SK-N-SH (cell line): ENCODE data around the gene MRPL24. TPM values are rescaled to one million over a fixed set of nuclear protein-coding genes. Genes with fewer than 3 reads are reported as not detected.

Experiments
- CTCF ChIA-PET: fragments of 300-600, 350-600 bp; formaldehyde crosslinking; extraction: SDS; loops from one replicate; lab custom pipeline; 2021; lab: Yijun Ruan, JAX
- POLR2A ChIA-PET: fragments of 350-600 bp; sonication (Branson Sonifier 250); formaldehyde crosslinking; extraction: SDS; loops from one replicate; lab custom pipeline; 2020; ENCODE audit warnings: antibody characterized with exemption, inconsistent platforms; lab: Yijun Ruan, JAX
- DNase-seq: peaks from one replicate; pipeline ENCODE4 v3.0.0; 2012
- H2AFZ ChIP-seq: fragments of 200-600 bp; sonication (generic); 2 replicates; pipeline ENCODE4 v1.8.1; 2016; ENCODE audit warnings: antibody characterized with exemption, mild to moderate bottlenecking, low read depth
- H3F3A ChIP-seq: fragments of 200-600 bp; sonication (generic); replicated peaks from 2 replicates; pipeline ENCODE3; 2016; ENCODE audit warnings: antibody characterized with exemption, mild to moderate bottlenecking; ENCODE audit not compliant: insufficient read depth
- H3K27ac ChIP-seq, 2 experiments: fragments of 200-500 bp in 1 of 2; fragments of 200-600 bp in 1 of 2; sonication (Bioruptor generic) in 1 of 2; sonication (generic), shearing (Covaris generic) in 1 of 2; 2 replicates each; pipeline versions ENCODE4 v1.5.1 to v1.6.1; 2014 to 2016; ENCODE audit warnings: low read depth in 2 of 2, inconsistent platforms in 1 of 2, low read length in 1 of 2, mild to moderate bottlenecking in 1 of 2, mixed read lengths in 1 of 2
- H3K27me3 ChIP-seq: fragments of 200-600 bp; sonication (generic), shearing (Covaris generic); 2 replicates; pipeline ENCODE4 v1.6.1; 2016; ENCODE audit warnings: mixed run types; ENCODE audit not compliant: insufficient read depth
- H3K36me3 ChIP-seq, 2 experiments: fragments of 200-500 bp in 1 of 2; fragments of 200-600 bp in 1 of 2; sonication (Bioruptor generic) in 1 of 2; sonication (generic) in 1 of 2; replicated peaks in 1 of 2; 2 replicates each; pipeline versions ENCODE3 to v1.5.1; 2014 to 2016; ENCODE audit warnings: low read length in 1 of 2, mild to moderate bottlenecking in 1 of 2; ENCODE audit not compliant: insufficient read depth in 2 of 2, control insufficient read depth in 1 of 2
- H3K4me1 ChIP-seq, 2 experiments: fragments of 200-500 bp in 1 of 2; fragments of 200-600 bp in 1 of 2; sonication (Bioruptor generic) in 1 of 2; sonication (generic), shearing (Covaris generic) in 1 of 2; 2 replicates each; pipeline versions ENCODE4 v1.5.1 to v1.6.1; 2014 to 2016; ENCODE audit warnings: low read depth in 1 of 2, low read length in 1 of 2, mixed run types in 1 of 2; ENCODE audit not compliant: insufficient read depth in 2 of 2, control insufficient read depth in 1 of 2
- H3K4me2 ChIP-seq: fragments of 200-600 bp; sonication (generic), shearing (Covaris generic); 2 replicates; pipeline ENCODE4 v1.6.1; 2017; ENCODE audit warnings: mixed run types
- H3K4me3 ChIP-seq, 2 experiments: fragments of 200-500 bp in 1 of 2; fragments of 200-600 bp in 1 of 2; sonication (Bioruptor generic) in 1 of 2; sonication (generic), shearing (Covaris generic) in 1 of 2; 2 replicates each; pipeline versions ENCODE4 v1.5.1 to v1.8.1; 2014 to 2016; ENCODE audit warnings: low read depth in 2 of 2, inconsistent platforms in 1 of 2, low read length in 1 of 2, mild to moderate bottlenecking in 1 of 2, mixed read lengths in 1 of 2, moderate library complexity in 1 of 2
- H3K79me2 ChIP-seq: fragments of 200-600 bp; sonication (generic); 2 replicates; pipeline ENCODE4 v1.8.1; 2017; ENCODE audit warnings: mild to moderate bottlenecking; ENCODE audit not compliant: insufficient read depth
- H3K9ac ChIP-seq: fragments of 200-600 bp; sonication (generic); 2 replicates; pipeline ENCODE4 v1.6.1; 2017; ENCODE audit warnings: mixed run types
- H3K9me2 ChIP-seq: fragments of 200-600 bp; sonication (generic); 2 replicates; pipeline ENCODE4 v1.6.1; 2017; ENCODE audit warnings: mixed run types
- H3K9me3 ChIP-seq: fragments of 200-600 bp; sonication (generic); 2 replicates; pipeline ENCODE4 v1.6.1; 2017; ENCODE audit warnings: mixed run types, mild to moderate bottlenecking, moderate library complexity
- H4K20me1 ChIP-seq: fragments of 200-600 bp; sonication (generic); 2 replicates; pipeline ENCODE4 v1.6.1; 2017; ENCODE audit warnings: mild to moderate bottlenecking, mixed run types; ENCODE audit not compliant: insufficient read depth
- CHD2 ChIP-seq: fragments of 150-350 bp; IDR thresholded peaks from 2 replicates; pipeline ENCODE4 v1.6.1; 2018; ENCODE audit warnings: low read length; ENCODE audit not compliant: partially characterized antibody
- CTCF ChIP-seq: fragments of 200-600 bp; sonication (generic); IDR thresholded peaks from 2 replicates; pipeline ENCODE4 v1.6.1; 2017; ENCODE audit warnings: antibody characterized with exemption, mild to moderate bottlenecking, moderate library complexity
- EP300 ChIP-seq, 2 experiments: IDR thresholded peaks; 2 replicates each; pipeline versions ENCODE4 v1.4.0 to v1.6.1; 2012; ENCODE audit warnings: borderline replicate concordance in 1 of 2, low read depth in 1 of 2, low read length in 1 of 2
- FOSL2 ChIP-seq: IDR thresholded peaks from 2 replicates; pipeline ENCODE4 v1.4.0; 2012; ENCODE audit warnings: low read depth, mild to moderate bottlenecking, moderate library complexity, borderline replicate concordance
- FOXJ3 ChIP-seq: sonication (generic); formaldehyde crosslinking; IDR thresholded peaks from 2 replicates; pipeline ENCODE4 v1.5.1; 2020; ENCODE audit warnings: mild to moderate bottlenecking, missing genetic modification reagents
- FOXM1 ChIP-seq: IDR thresholded peaks from 2 replicates; pipeline ENCODE4 v1.4.0; 2012; ENCODE audit warnings: low read depth, mild to moderate bottlenecking
- GABPA ChIP-seq: IDR thresholded peaks from 2 replicates; pipeline ENCODE4 v1.4.0; 2012; ENCODE audit warnings: low read depth, mild to moderate bottlenecking
- MXI1 ChIP-seq: IDR thresholded peaks from 2 replicates; pipeline ENCODE4 v1.6.1; 2012; ENCODE audit warnings: mild to moderate bottlenecking, low read depth, low read length, improper control_type of control experiment
- NRF1 ChIP-seq: IDR thresholded peaks from 2 replicates; pipeline ENCODE4 v1.6.1; 2012; ENCODE audit warnings: low read depth, mild to moderate bottlenecking, low read length
- POLR2AphosphoS5 ChIP-seq: IDR thresholded peaks from 2 replicates; pipeline ENCODE4 v1.6.1; 2012; ENCODE audit warnings: low read depth, low read length
- RAD21 ChIP-seq: IDR thresholded peaks from 2 replicates; pipeline ENCODE4 v1.6.1; 2012; ENCODE audit warnings: mild to moderate bottlenecking, low read length
- RCOR1 ChIP-seq: fragments of 150-350 bp; IDR thresholded peaks from 2 replicates; pipeline ENCODE4 v1.6.1; 2017; ENCODE audit warnings: antibody characterized with exemption, low read length
- TEAD4 ChIP-seq: IDR thresholded peaks from 2 replicates; pipeline ENCODE4 v1.4.0; 2012; ENCODE audit warnings: mild to moderate bottlenecking, borderline replicate concordance; ENCODE audit not compliant: insufficient read depth
- YY1 ChIP-seq: IDR thresholded peaks from 2 replicates; pipeline ENCODE4 v1.4.0; 2012; ENCODE audit warnings: low read depth, mild to moderate bottlenecking
- whole genome bisulfite sequencing: methylation state at CpG from one replicate; pipeline ENCODE4 v1.1.6; 2017; ENCODE audit warnings: low lambda C conversion rate; 5-methylcytosine and 5-hydroxymethylcytosine counted together
- polyA plus RNA-seq, 3 experiments: library from polyadenylated mRNA; depleted of rRNA; stranded (reverse); fragments of >200 nt; gene quantifications; 2 replicates each; pipeline ENCODE4 v1.2.3, GENCODE V29; 2012

MRPL24 gene
- polyA plus RNA-seq, 1 of the 3 experiments (the other 2 are of a cell fraction): 149 TPM

- TF ChIP-seq MXI1: peak; percentile 58; the same call in 1 of the 2 replicates
- TF ChIP-seq POLR2AphosphoS5: no peak
- no peak for TF ChIP-seq RCOR1
- TF ChIP-seq FOSL2: no peak
- TF ChIP-seq GABPA: no peak
- TF ChIP-seq EP300 (IDR thresholded peaks at IDR 0.05; ENCODE audit: borderline replicate concordance in 1 of 2, low read depth in 1 of 2, low read length in 1 of 2): no peak
- TF ChIP-seq TEAD4: no peak
- TF ChIP-seq CTCF: 0 out of 2 replicates have a peak, but pooled peaks have one; percentile 17
Measured at GRCh38 chr1:156703741-156704140, 37.1 kb downstream of the MRPL24 start (continued).

GRCh38 chr1:156703336-156703735 is 37.6 kb downstream of the MRPL24 start:
- H2AFZ ChIP-seq: no peak overlapping the region
- H3K9me2 ChIP-seq: no peaks in the 10 kb centered on the region
- no peaks in the 10 kb centered on the region for H3K27me3 ChIP-seq
- CTCF ChIA-PET: interaction anchor here (1.3 to 45.5 kb wide), 4 partner anchors 8 to 156 kb away, joined by 3 to 2702 read pairs (median 1353); partner anchors contain the start of genes CRABP2, ISG20L2, METTL25B and NES
- H3K36me3 ChIP-seq: peaks cover 0 to 18% of the 10 kb centered on the region in 2 experiments
- H3K9ac ChIP-seq: no peak overlapping the region
- H3K9me3 ChIP-seq: no peaks in the 10 kb centered on the region
- peak overlapping the region in 1 of 2 experiments; percentile 98; a peak in 2 of 4 replicates for H3K27ac ChIP-seq
- 90% methylated on average over 4 of the region's 4 CpGs for WGBS
- peaks cover 48 to 71% of the 10 kb centered on the region in 2 experiments for H3K4me1 ChIP-seq
- H3K79me2 ChIP-seq: no peaks in the 10 kb centered on the region
- peak overlapping the region in 1 of 2 experiments; percentile 54; a peak in 2 of 4 replicates for H3K4me3 ChIP-seq
- no peaks in the 10 kb centered on the region for H4K20me1 ChIP-seq
- peaks cover 19% of the 10 kb centered on the region for H3F3A ChIP-seq
- DNase-seq: no peak
- peak overlapping the region; percentile 89; the same call in 1 of the 2 replicates for H3K4me2 ChIP-seq
- TF ChIP-seq YY1 (no peak), GABPA (no peak), RAD21 (no peak), RCOR1 (no peak), NRF1 (no peak), EP300 (IDR thresholded peaks at IDR 0.05; ENCODE audit: borderline replicate concordance in 1 of 2, low read depth in 1 of 2, low read length in 1 of 2) (no peak), FOXJ3 (CRISPR knock-in tag) (no peak), POLR2AphosphoS5 (no peak), FOXM1 (no peak), CHD2 (no peak)
- POLR2A ChIA-PET: interaction anchor here (1.6 to 5.3 kb wide), 3 partner anchors 8 to 27 kb away, joined by 5 to 57 read pairs (median 6); partner anchors contain the start of gene NES
